HG02943 (cell line): ENCODE data around the gene ARL13B.
"Not testable (repeated sequence)": the region's sequence is repeated elsewhere in the genome, so short reads cannot be mapped to it uniquely, and the experiment has no call there.

Experiments
- ATAC-seq: cut with Tn5 transposase; IDR thresholded peaks from one replicate; pipeline ENCODE4 v1.9.1; 2021; ENCODE audit warnings: mild to moderate bottlenecking, low read depth, moderate library complexity; ENCODE audit not compliant: unreplicated experiment

The ARL13B gene

DNA sequence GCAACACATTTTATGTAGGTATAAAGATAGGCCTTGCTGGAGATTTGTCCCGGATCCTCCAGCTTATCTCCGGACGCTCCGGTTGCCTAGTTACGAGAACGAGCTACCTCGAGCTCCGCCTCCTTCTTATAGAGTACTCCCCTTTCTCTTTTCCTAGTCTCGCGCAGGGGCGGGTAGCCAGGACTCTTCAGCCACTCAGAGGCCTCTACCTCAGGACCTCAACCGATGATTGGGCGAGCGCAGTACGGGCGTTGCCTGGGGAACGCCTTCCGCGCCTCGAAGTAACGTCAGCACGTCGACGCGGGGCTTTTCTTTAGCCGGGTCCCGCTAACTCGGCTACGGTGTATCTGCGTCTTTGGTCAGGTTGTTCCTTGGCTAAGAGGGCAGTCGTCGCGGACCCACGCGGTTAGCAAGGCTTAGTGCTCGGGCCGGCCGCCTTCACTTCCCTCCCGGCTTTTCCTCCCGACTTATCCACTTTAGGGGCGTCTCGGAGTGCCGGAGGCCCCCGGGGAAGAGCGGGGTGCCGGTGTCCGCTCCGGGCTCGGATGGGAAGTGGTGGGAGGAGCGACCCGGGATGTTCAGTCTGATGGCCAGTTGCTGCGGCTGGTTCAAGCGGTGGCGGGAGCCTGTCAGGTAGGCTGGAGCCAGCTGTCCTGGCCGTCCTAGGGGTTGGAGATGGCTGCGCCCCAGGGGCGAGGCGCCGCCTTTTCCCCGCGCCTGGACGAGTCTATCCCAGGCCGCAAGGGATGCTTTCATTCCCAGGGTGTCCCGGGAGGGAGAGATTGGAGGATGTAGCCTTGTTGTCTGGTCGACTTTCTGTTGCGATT, at the start of gene ARL13B:
TSS of gene ARL13B (plus strand) at position 306 of the 827 bp plus-strand sequence. CDS start at position 575, 269 bp downstream.
- ATAC-seq = peak; percentile 100

- ATAC-seq = no peak
Observed at GRCh38 chr3:93931597-93932229, 48.2 kb upstream of the ARL13B start.

GRCh38 chr3:93934366-93935046, 45.4 kb upstream of the ARL13B start:
- ATAC-seq = no peak

DNA sequence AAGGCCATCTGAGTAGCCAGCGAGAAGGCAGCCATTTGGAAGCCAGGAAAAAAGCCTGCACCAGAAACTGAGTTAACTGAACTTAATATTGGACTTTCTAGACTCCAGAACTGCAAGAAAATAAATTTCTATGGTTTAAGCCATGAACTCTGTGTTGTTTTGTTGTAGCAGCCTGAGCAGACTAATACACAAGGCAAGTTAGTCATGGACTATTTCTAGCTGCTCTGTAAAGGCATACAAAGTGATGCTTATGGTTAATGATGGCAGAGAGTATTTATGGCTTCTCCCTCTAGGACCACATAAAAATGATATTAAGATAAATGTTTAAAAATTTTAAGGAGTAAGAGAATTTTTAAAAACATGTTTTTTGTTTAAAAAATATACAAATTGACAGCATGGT, 43.4 kb upstream of the ARL13B start:
- ATAC-seq = no peak

DNA sequence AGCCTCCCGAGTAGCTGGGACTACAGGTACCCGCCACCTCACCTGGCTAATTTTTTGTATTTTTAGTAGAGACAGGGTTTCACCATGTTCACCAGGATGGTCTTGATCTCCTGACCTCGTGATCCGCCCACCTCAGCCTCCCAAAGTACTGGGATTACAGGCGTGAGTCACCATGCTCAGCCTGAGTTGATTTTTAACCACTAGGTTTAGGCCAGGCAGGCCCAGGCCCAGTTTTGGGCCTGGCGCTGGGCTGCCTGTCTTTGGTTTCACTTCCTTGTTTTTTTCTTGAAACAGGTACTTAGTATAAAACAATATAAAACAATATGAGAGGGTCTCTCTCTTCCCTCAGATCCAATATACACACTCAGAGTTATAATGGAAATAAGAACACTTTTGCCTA, 42.5 kb upstream of the ARL13B start:
- not testable (repeated sequence) for ATAC-seq

- not testable (repeated sequence) for ATAC-seq
Observed at GRCh38 chr3:93949958-93950357, 30.0 kb upstream of the ARL13B start.

- no peak for ATAC-seq
Observed at GRCh38 chr3:93961026-93961425, 18.9 kb upstream of the ARL13B start.

GRCh38 chr3:93961489-93961888, 18.5 kb upstream of the ARL13B start:
- no peak for ATAC-seq

- no peak for ATAC-seq
Observed at GRCh38 chr3:93962798-93963197, 17.2 kb upstream of the ARL13B start.

DNA sequence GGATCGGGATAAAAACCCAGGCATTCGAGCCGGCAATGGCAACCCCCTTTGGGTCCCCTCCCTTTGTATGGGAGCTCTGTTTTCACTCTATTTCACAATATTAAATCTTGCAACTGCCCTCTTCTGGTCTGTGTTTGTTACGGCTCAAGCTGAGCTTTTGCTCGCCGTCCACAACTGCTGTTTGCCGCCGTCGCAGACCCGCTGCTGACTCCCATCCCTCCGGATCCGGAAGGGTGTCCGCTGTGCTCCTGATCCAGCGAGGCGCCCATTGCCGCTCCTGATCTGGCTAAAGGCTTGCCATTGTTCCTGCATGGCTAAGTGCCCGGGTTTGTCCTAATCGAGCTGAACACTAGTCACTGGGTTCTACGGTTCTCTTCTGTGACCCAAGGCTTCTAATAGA, 14.8 kb upstream of the ARL13B start:
- ATAC-seq = not testable (repeated sequence)

DNA sequence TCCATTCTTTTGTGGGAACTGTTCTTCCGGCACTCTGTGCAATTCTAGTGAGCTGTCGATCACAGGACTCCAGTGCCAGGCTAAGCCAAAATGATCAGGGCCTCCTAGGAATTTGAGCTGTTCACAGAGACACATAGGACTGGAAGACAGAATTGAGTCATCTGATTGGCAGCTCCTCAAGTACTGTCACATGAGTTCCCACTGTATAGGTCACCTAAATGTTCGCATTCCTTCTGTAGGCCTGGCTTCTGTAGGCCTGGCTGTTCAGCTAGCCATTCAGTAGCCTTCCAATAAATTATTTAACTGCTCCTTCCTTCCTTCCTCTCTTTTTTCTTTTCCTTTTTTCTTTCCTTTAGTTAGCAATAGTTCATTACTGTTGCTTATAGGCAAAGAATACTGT, 10.5 kb upstream of the ARL13B start:
- no peak for ATAC-seq

- no peak for ATAC-seq
Observed at GRCh38 chr3:93969997-93970396, 10.0 kb upstream of the ARL13B start.

DNA sequence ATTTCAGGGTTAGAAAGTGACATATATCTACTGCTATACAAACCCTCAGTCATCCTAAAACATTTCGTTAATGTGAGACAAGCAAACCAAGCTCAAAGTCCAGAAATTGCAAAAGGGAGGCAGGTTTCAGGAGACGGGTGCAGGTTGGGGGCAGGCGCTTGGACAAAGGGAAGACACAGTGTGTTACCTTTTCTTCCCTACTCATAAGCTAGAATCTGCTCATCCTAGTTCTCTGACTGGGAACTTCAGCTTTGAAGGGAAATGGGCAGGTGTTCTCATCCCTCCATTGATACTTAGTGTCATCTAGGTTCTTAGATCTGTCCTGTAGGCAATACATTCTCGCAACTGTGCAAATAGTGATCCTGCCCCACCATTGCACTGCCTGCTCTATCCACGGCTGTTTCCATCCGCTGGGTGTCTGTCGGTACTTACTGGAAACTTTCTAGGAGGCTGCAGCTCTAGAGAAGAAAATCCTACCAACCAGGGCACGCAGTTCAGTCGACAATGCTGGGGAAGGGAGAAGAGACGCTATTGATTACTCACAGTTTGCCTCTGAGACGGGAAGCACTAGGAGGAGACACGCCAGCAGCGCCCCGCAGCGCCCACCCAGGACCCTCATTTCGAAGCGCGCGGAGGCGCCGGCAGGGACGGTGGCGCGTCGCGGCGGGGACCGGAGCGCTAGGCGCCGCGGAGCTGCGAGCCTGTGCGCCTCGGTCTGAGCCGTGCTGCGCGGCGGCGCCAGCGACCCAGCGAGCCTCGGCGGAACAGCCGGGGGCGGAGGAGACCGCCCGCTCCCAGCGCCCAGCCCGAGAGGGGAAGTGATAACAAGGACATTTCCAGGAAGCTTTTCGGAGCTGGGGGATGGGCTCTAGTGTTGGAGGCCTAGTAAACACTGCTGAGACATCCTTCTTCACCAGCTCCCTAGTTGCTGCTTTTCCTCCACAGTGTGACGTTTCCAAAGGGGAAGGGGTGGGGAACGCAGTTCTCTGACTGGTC, 6.5 kb upstream of the ARL13B start, which contains the start of gene PROS1:
TSS of gene PROS1 (minus strand) at position 766 of the 996 bp plus-strand sequence. CDS start at position 619, 147 bp downstream.
- peak; percentile 77 for ATAC-seq

- ATAC-seq = no peak
Observed at GRCh38 chr3:93981649-93982048, 1.7 kb downstream of the ARL13B start.

GRCh38 chr3:93983408-93983807, 3.5 kb downstream of the ARL13B start:
- ATAC-seq = no peak

GRCh38 chr3:93984618-93985017, 4.7 kb downstream of the ARL13B start:
- no peak for ATAC-seq

DNA sequence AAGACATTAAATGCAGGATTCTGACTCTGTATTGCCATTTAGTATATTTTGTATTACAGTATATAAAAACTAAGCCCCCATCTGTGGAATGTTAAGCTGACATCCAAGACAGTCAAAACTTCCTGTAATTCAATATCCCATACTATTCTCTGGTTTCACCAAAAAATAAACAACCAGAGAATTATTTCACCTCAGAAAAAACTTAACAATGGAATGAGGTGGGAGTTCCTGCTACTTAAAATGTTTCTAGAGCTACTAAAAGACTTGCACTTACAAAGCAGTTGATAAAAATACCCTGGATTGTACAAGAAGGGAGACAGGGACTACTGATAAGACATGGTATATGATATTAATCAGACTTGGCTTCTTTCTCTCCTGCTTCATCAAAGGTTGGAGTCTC, 8.3 kb downstream of the ARL13B start:
- no peak for ATAC-seq

GRCh38 chr3:93988764-93989163, 8.8 kb downstream of the ARL13B start:
- no peak for ATAC-seq

DNA sequence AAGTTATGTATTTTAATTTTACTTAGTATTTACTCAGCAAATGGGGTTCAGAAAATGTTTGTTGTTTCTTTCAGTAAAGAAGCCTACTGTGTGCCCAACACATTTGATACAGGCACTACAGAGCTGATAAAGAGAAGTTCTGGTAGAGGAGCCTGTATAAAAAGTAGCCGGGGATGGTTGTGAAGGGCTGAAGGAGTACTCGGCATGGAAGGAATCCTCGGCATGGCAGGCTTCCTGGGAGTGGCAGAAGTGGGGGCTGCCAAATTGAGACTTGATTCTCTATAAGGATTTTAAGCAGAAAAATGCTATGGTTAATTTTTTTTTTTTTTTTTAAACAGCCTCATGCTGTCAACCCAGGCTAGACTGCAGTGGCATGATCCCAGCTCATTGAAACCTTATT, 9.3 kb downstream of the ARL13B start:
- no peak for ATAC-seq

DNA sequence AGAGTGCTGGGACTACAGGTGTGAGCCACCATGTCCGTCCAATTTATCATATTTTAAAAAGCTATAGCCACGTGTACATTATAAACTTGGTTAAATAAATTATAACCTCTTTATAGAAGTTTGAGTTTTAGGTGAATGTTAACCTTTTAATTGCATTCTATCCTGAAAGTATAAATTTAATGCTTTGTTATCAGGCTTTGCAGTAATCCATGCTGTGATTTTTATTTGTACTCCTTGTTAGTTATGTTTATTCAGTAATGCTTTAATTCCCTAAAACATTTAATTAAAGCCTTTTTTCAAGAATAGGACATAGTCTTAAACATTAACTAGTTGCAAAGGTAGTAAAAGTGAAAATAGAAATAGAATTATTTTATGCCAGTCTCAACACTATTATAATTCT, 11.7 kb downstream of the ARL13B start:
- no peak for ATAC-seq
